GM21381 (cell line): ENCODE data around the gene TSC22D2.

Experiments used
- ATAC-seq: cut with Tn5 transposase; IDR thresholded peaks from one replicate; pipeline ENCODE4 v1.9.1; 2021; ENCODE audit warnings: mild to moderate bottlenecking, moderate library complexity; ENCODE audit not compliant: unreplicated experiment

Gene TSC22D2

GRCh38 chr3:150411106-150411460, 3.0 kb downstream of the TSC22D2 start:
- ATAC-seq, result no peak

DNA sequence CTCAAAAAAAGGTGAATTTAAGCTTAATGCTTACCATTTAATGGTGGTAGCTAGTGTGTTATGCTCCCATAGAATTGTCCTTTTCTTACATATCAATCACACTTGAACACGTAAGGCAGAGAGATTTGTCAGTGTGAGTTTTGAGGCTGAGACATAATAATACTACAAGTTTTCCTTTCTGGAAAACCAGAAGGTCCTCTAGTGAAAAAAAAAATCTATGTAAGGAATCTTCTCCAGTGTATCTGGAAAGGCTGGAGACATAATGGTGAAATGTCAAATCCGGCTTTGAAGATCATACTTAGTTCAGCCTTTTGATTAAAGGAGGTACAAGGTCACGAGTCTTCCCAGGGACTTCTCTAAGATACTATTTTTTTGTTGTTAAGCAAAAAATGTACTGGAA, 3.4 kb downstream of the TSC22D2 start:
- ATAC-seq, result no peak

GRCh38 chr3:150411976-150412375, 3.9 kb downstream of the TSC22D2 start:
- no peak for ATAC-seq

DNA sequence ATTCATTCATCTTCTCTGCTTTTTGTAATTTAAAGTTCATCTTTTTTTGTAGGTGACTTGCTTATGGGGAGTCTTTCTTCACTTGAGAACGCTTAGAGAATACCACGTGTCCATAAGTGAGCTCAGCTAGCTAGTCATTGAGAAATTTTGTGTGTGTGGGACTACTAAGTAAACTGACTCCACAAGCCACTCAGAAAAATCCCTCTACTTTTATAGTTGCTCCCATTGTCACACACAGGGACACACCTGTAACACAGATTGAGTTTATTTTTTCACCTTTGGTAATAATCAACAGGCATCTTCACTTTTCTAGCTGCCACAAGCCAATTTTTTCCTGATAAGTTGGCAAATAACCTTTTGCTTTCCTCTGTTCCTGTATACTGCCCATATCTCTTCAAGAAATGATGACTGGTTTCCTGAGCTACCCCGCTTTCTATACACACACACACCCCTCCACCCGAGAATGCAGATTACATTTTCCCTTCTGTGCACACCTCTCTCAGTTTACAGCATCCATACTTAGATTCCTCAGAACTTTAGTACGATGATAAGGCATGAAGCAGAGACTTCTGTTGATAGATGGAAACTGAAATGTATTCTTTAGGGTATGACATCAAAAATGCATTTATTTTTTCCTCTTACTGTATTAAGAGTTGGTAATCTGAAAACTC, 4.6 kb downstream of the TSC22D2 start:
- no peak for ATAC-seq

DNA sequence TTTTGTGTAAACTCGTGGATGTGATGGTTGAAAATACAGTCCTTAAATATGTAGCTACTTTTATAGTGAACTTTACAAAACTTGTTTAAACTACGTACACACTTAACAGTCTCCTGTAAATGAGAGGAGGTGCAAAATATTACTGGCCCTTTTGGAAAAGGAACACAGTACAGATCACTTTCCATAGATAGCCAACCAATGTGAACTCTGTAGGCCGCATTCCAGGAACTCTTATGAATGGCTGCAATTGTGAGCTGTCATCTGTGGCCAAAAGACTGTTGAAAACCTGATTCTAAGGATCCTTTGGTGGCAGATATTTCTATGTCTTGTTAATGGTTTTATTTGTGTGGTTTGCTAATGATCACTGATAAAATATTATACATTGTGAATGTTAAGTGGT, 6.2 kb downstream of the TSC22D2 start:
- no peak for ATAC-seq

- no peak for ATAC-seq
These were observed 6.9 kb downstream of the TSC22D2 start for GRCh38 chr3:150414959-150415358.

DNA sequence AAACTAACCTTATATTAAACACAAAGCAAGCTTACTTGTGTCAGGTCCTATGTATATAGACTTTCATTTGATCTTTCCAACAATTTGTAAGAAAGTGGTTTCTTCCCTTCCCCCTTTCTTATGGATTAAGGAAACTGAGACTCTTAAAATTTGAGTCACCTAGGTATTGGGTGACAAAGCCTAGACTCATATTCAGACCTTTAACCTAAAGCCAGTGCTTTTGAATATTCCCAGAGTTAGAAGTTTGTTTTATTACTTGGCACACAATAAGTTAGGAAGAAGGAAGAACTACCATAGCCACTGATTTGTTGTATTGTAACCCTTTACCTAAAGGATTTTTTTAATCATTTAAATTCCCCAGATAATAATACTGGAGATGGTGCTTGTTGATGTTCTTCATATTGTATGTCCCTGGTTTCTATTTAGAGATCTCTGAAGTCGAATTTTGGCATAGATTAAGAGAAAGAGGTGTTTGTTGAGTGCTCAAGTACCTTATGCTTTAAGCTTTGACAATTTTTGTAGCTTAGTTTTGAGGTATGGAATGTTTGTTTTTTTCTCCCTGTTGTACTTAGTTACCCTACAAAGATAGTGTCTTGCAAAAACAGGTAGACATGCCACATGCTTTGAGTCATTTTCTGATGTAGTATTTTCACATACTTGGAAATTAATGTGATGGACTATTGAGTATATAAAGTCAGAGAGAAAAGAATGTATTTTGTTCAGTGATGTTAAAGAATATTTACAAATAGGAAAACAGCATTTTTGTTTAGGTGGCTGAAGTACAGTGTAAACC, 11.2 kb downstream of the TSC22D2 start:
- no peak for ATAC-seq

DNA sequence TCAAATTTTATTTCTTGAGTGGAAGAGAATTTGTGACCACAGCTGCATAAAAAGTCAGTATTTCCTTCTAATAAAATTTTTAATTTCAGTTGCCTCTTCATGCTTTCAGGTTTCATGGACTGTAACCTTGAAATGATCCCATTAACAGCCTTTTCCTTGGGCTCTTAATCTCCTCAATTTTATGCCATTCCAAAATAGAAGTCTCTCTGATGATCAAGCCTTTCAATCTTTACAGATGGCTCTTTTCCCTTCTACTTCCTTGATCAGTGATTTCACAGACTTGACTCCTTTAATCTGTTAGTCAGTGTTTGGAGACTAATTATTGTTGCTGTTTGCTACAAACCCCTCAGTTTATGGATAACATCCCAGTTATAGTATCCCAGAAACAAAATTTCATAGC, 11.9 kb downstream of the TSC22D2 start:
- no peak for ATAC-seq

- no peak for ATAC-seq
These were observed 13.2 kb downstream of the TSC22D2 start for GRCh38 chr3:150421256-150421655.

- no peak for ATAC-seq
These were observed 13.9 kb downstream of the TSC22D2 start for GRCh38 chr3:150421799-150422548.

GRCh38 chr3:150422907-150423306, 14.8 kb downstream of the TSC22D2 start:
- ATAC-seq, result no peak

DNA sequence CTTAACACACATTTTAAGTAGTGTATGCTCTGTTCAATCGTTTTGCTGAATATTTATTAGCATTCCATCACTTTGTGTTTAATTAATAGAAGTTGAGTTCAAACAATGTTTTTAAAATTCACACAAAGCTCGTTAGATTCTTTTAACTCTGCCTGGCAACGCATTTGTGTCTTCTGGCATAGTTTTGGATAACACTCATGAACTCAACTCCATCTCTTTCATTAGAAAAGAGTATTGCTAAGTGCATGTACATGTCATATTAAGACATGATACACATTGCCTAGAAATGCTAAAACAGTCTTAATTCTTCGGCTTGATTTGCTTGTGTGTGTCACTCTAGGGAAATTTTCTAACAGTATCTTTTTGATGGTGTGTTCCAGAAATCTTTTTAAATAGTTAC, 15.7 kb downstream of the TSC22D2 start:
- ATAC-seq, result no peak

DNA sequence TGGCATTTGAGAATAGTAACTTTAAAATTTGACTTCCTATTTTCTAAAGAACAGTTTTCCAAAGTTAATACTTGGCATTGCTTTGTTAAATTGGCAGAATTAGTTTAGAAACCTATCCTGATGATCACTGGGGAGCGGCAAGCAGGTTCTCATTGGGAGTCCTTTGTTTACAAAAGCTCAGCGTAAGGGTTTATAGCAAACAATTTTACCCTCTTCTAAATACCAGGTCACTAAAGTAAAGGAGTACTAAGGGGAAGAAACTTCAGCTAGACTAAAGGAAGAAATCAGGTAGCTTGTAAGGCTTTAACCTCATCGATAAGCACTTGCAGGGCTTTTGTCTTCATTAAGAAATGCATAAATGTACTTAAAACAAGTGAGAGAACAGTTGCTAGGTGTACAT, 18.2 kb downstream of the TSC22D2 start:
- no peak for ATAC-seq

DNA sequence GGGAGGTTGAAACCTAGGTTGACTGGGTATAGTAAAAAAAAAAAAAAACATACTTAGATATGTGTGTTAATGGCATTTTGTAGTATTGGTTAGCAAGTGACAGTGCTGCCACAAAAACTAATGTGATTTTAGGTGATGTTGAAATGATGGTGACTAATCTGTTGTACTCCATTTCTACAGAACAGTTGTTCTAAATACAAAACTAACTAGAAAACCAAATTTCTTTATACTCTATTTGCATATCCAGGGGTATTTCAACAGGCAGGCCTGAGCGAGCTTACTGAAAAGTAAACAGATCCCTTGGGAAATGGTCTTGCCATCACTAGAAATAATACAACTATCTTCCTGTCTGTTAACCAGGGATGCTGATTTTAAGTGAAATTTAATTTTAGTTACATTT, 20.5 kb downstream of the TSC22D2 start:
- no peak for ATAC-seq

GRCh38 chr3:150429767-150430671, 21.9 kb downstream of the TSC22D2 start:
- ATAC-seq, result no peak

GRCh38 chr3:150433347-150433746, 25.2 kb downstream of the TSC22D2 start:
- no peak for ATAC-seq

- ATAC-seq, result no peak
These were observed 26.1 kb downstream of the TSC22D2 start for GRCh38 chr3:150434234-150434633.

DNA sequence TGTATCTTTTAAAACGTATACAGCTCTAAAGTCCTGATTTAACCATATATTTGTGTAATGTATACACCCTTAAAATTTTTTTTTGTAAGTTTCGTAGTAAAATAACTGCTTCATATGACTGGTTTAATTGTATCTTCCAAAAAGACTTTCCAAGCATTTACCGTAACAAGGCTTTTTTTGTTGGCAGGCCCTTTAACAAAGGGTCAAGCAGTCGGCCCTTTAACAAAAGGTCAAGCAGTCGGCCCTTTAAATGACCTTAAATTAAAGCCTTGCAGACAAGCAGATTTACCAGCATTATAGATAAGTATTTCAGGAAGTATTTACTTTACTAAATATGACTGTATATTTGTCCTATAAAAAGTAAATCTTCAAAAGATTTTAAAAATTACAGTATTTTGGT, 28.1 kb downstream of the TSC22D2 start:
- no peak for ATAC-seq

DNA sequence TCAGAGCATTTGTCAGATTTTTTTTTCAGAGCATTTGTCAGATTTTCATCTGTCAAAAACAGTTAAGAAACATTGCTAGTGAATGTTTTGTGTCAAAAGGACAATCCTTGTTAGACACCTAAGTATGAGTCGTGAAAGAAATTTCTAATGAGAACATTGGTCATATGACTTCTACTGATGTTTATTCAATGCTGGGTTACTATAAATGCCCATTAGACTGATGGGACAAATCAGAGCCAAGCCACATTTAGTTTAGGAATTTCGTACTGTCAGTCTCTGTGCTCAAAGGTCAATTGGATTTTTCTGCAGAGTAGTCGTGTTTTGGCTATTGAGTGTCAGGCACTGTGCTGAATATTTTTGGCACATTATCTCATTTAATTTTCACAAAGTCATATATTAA, 31.6 kb downstream of the TSC22D2 start:
- ATAC-seq, result no peak

- no peak for ATAC-seq
These were observed 35.2 kb downstream of the TSC22D2 start for GRCh38 chr3:150443331-150443741.

DNA sequence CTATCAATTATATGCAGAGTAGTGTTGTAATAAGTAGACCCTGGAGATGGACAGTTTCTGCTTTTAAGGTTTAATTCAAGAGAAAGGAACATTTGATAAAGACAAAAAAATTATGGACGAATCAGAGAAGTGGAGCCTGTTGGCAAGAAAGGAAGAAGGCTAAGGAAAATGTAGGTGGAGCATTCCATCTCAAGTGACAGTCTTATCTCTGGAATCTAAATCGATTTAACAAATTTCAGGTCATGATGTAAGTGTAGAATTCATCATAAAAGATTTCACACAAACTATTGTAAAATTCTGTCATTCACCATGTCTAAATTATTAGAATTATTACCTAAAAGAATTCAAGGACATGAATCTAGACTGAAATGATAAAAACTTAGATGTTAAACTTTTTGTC, 36.3 kb downstream of the TSC22D2 start:
- no peak for ATAC-seq
